Left lung (tissue), 10 donors: ENCODE measurements around the gene ARHGEF4. TPM values are rescaled to one million over a fixed set of nuclear protein-coding genes. Genes with fewer than 3 reads are reported as not detected.

Experiments
- ATAC-seq: fragments of 200-7000 bp; cut with Tn5 transposase; one replicate; pipeline ENCODE4 v1.9.1; 2020; ENCODE audit warnings: moderate library complexity
- DNase-seq, 4 donors: peaks; one replicate each; pipeline ENCODE4 v3.0.0-alpha.2; 2013 to 2020
- H3K27ac ChIP-seq, 2 donors: fragments of 200-600 bp; sonication (generic) in 1 of 2; one replicate each; pipeline versions ENCODE4 v1.5.0 to v1.8.0; 2020 to 2021
- H3K27me3 ChIP-seq, 2 donors: fragments of 200-600 bp; sonication (generic) in 1 of 2; one replicate each; pipeline versions ENCODE4 v1.5.0 to v1.8.0; 2020 to 2021
- H3K36me3 ChIP-seq, 2 donors: fragments of 200-600 bp; sonication (generic) in 1 of 2; one replicate each; pipeline versions ENCODE4 v1.5.0 to v1.8.0; 2020 to 2021
- H3K4me1 ChIP-seq, 2 donors: fragments of 200-600 bp; one replicate each; pipeline ENCODE4 v1.8.0; 2021
- H3K4me3 ChIP-seq, 2 donors: fragments of 200-600 bp; sonication (generic) in 1 of 2; one replicate each; pipeline versions ENCODE4 v1.5.0 to v1.8.0; 2020 to 2021; ENCODE audit warnings: mild to moderate bottlenecking in 1 of 2
- H3K9me3 ChIP-seq, 2 donors: fragments of 200-600 bp; sonication (generic) in 1 of 2; one replicate each; pipeline versions ENCODE4 v1.5.0 to v1.8.0; 2020 to 2021
- intact Hi-C, 2 donors: fragments of 100-400 bp; cut with DNase I; formaldehyde crosslinking; loops; one replicate each; pipeline versions ENCODE4 v1.11.2 to v1.14.2; 2022
- polyA plus RNA-seq, 6 donors: library from polyadenylated mRNA; unstranded; fragments of 120-200 nt; gene quantifications; one replicate each; pipeline ENCODE4 v1.2.1, GENCODE V29; 2013; ENCODE audit not compliant: insufficient read length in 6 of 6
- total RNA-seq, 2 donors: library from RNA; stranded (reverse); fragmentation: NEBNext Ultra II Directional; extraction: Animal tissue kit (Norgen Biotek cat#: 25700); gene quantifications; one replicate each; pipeline ENCODE4 v1.2.1, GENCODE V29; 2021
- TF ChIP-seq, protein P1 (sequence below), 2 donors: fragments of 200-600 bp; sonication (generic) in 1 of 2; IDR thresholded peaks; one replicate each; pipeline versions ENCODE4 v1.5.0 to v1.8.0; 2021; ENCODE audit warnings: antibody characterized with exemption in 2 of 2
- donor health status: DM: no; HTN: yes; CAD: no.
- donor health status: DM: no; HTN: no; CAD: no.

ARHGEF4 gene
- total and polyA plus RNA-seq, 8 donors = 1.7 to 4.3 (median 2.8) TPM

GRCh38 chr2:130830538-130830937, 6.2 kb upstream of the ARHGEF4 start:
- DNase-seq = no peak
- ATAC-seq = peak; percentile 53
- Histone ChIP-seq H3K9me3 (no peaks in the 10 kb centered on the region), H3K4me1 (no peaks in the 10 kb centered on the region), H3K27me3 (peaks cover 8 to 64% of the 10 kb centered on the region in 2 donors), H3K36me3 (no peaks in the 10 kb centered on the region), H3K4me3 (no peak overlapping the region), H3K27ac (no peak overlapping the region)
- intact Hi-C loops = no loop called here
- TF ChIP-seq, protein P1, sequence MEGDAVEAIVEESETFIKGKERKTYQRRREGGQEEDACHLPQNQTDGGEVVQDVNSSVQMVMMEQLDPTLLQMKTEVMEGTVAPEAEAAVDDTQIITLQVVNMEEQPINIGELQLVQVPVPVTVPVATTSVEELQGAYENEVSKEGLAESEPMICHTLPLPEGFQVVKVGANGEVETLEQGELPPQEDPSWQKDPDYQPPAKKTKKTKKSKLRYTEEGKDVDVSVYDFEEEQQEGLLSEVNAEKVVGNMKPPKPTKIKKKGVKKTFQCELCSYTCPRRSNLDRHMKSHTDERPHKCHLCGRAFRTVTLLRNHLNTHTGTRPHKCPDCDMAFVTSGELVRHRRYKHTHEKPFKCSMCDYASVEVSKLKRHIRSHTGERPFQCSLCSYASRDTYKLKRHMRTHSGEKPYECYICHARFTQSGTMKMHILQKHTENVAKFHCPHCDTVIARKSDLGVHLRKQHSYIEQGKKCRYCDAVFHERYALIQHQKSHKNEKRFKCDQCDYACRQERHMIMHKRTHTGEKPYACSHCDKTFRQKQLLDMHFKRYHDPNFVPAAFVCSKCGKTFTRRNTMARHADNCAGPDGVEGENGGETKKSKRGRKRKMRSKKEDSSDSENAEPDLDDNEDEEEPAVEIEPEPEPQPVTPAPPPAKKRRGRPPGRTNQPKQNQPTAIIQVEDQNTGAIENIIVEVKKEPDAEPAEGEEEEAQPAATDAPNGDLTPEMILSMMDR (IDR thresholded peaks at IDR 0.05) = no peak

GRCh38 chr2:130831356-130831755, 5.4 kb upstream of the ARHGEF4 start:
- no peak for ATAC-seq

GRCh38 chr2:130832296-130832940, 4.3 kb upstream of the ARHGEF4 start:
- H3K4me1 ChIP-seq = peaks cover 0 to 10% of the 10 kb centered on the region in 2 donors
- H3K4me3 ChIP-seq = no peak overlapping the region
- H3K9me3 ChIP-seq = no peaks in the 10 kb centered on the region
- peaks cover 26 to 65% of the 10 kb centered on the region in 2 donors for H3K27me3 ChIP-seq
- DNase-seq = peak in 1 of 4 donors; percentile 10
- no peak for ATAC-seq
- H3K36me3 ChIP-seq = no peaks in the 10 kb centered on the region
- intact Hi-C loops = no loop called here
- H3K27ac ChIP-seq = no peak overlapping the region
- TF ChIP-seq, protein P1 (IDR thresholded peaks at IDR 0.05) = no peak

More at GRCh38 chr2:130831356-130831755, 5.4 kb upstream of the ARHGEF4 start:
- TF ChIP-seq, protein P1 (IDR thresholded peaks at IDR 0.05) = no peak
- no peak overlapping the region for H3K27ac ChIP-seq
- no peak overlapping the region for H3K4me3 ChIP-seq
- no peaks in the 10 kb centered on the region for H3K4me1 ChIP-seq
- no peaks in the 10 kb centered on the region for H3K36me3 ChIP-seq
- intact Hi-C loops = no loop called here
- H3K9me3 ChIP-seq = no peaks in the 10 kb centered on the region
- peaks cover 16 to 65% of the 10 kb centered on the region in 2 donors for H3K27me3 ChIP-seq
- peak in 1 of 4 donors; percentile 57 for DNase-seq

DNA sequence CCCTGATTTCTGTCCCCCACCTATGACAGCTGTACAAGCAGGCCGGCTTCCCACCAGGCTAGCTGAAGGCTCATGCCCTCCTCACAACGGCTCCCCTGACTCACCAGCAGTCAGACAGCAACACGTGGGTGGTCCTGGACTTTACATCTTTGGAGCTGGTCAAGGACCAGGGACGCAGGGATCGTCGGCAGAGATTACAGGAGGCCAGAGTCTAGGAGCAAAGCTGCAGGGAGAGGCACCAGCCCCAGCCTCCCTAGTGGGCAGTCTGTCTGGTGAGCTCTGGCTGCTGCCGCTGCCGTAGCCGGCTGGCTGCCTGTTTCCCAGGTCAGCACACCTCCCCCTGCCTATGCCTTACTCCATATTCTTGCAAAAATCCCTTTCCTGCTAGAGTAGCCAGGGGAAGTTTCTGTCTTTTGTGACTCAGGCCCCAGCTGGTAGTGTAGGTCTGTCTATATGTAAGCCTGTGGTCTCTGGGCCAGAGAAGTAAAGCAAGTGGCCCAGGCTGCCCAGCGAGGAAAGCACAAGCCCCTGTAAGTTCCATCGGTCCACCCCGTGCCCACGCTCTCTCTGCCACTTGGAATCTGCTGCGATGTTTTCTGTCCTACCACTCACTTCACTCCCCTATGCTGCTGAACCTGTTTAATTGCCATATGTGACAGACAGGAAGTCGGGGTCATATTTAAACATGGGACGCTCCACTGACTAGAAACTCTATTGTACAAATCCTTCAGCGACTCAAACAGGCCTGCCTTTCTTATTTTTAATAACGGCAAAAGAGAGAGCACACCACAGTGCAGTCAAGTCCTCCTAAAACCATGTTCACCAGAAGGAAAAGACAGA, 2.4 kb upstream of the ARHGEF4 start:
- no peaks in the 10 kb centered on the region for H3K36me3 ChIP-seq
- no peak overlapping the region for H3K27ac ChIP-seq
- TF ChIP-seq, protein P1 (IDR thresholded peaks at IDR 0.05) = no peak
- H3K27me3 ChIP-seq = peaks cover 38 to 76% of the 10 kb centered on the region in 2 donors
- ATAC-seq (no peak), DNase-seq (peak in 1 of 4 donors; percentile 37)
- H3K4me1 ChIP-seq = peaks cover 0 to 11% of the 10 kb centered on the region in 2 donors
- intact Hi-C loops = no loop called here
- H3K9me3 ChIP-seq = no peaks in the 10 kb centered on the region
- no peak overlapping the region for H3K4me3 ChIP-seq
